Activated CD8-positive, alpha-beta memory T cell treated with anti-CD3 and anti-CD28 coated beads for 24 hours (primary cell): Measurements from ENCODE around the gene EN1.

Experiments used
- DNase-seq: peaks from one replicate; pipeline ENCODE4 v3.0.0-alpha.2; 2020

Gene EN1

GRCh38 chr2:118855451-118856279 is 8.2 kb upstream of the EN1 start:
- peak; percentile 97 for DNase-seq

GRCh38 chr2:118854507-118855345 is 7.3 kb upstream of the EN1 start:
- DNase-seq: no peak

GRCh38 chr2:118853651-118854291 is 6.3 kb upstream of the EN1 start:
- no peak for DNase-seq

GRCh38 chr2:118853129-118853640 is 5.7 kb upstream of the EN1 start:
- no peak for DNase-seq

GRCh38 chr2:118852605-118853128 is 5.2 kb upstream of the EN1 start:
- DNase-seq: no peak

GRCh38 chr2:118851650-118852049 is 4.2 kb upstream of the EN1 start:
- no peak for DNase-seq

GRCh38 chr2:118850901-118851415 is 3.5 kb upstream of the EN1 start:
- DNase-seq: no peak

GRCh38 chr2:118850168-118850900 is 2.9 kb upstream of the EN1 start:
- DNase-seq: no peak

- no peak for DNase-seq
Measured at GRCh38 chr2:118849226-118850167, 2.0 kb upstream of the EN1 start.

GRCh38 chr2:118848381-118849225 is 1.2 kb upstream of the EN1 start:
- no peak for DNase-seq

GRCh38 chr2:118847762-118848172 is 319 bp upstream of the EN1 start:
- DNase-seq: no peak

- DNase-seq: no peak
Measured at GRCh38 chr2:118846442-118846952, 951 bp downstream of the EN1 start.

- no peak for DNase-seq
Measured at GRCh38 chr2:118845522-118846441, 1.7 kb downstream of the EN1 start.

- DNase-seq: no peak
Measured at GRCh38 chr2:118845005-118845521, 2.4 kb downstream of the EN1 start.

GRCh38 chr2:118844261-118845004 is 3.0 kb downstream of the EN1 start:
- no peak for DNase-seq

- DNase-seq: no peak
Measured at GRCh38 chr2:118843483-118844132, 3.8 kb downstream of the EN1 start.
